Effector CD8-positive, alpha-beta T cell (primary cell): ENCODE results near the gene CAMSAP1.
"Not testable (repeated sequence)": the region's sequence is repeated elsewhere in the genome, so short reads cannot be mapped to it uniquely, and the experiment has no call there.

ENCODE experiments used
- DNase-seq: peaks from one replicate; lab custom pipeline; 2025; lab: John Stamatoyannopoulos, UW

CAMSAP1 gene

GRCh38 chr9:135901031-135901758, 6.2 kb downstream of the CAMSAP1 start:
- DNase-seq: no peak

GRCh38 chr9:135898634-135899407, 8.5 kb downstream of the CAMSAP1 start:
- no peak for DNase-seq

GRCh38 chr9:135896626-135897025, 10.7 kb downstream of the CAMSAP1 start:
- DNase-seq: no peak

- DNase-seq: no peak
Observed at GRCh38 chr9:135896205-135896604, 11.1 kb downstream of the CAMSAP1 start.

- no peak for DNase-seq
Observed at GRCh38 chr9:135895202-135895848, 12.0 kb downstream of the CAMSAP1 start.

DNA sequence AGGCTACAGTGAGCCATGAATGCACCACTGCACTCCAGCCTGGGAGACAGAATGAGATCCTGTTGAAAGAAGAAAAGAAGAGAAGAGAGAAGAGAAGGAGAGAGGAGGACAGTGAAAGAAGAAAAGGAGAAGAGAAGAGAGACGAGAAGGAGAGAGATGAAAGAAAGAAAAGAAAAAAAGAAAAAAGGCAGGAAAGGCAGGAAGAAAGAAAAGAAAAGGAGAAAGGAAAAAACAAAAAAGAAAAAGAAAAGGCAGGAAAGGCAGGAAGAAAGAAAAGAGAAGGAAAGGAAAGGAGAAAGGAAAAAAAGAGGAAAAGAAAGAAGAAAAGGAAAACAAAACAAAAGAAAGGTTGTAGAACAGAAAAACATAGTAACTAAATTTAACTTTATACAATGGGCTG, 14.2 kb downstream of the CAMSAP1 start:
- no peak for DNase-seq

- DNase-seq: not testable (repeated sequence)
Observed at GRCh38 chr9:135892327-135892726, 15.0 kb downstream of the CAMSAP1 start.

GRCh38 chr9:135891027-135891631, 16.2 kb downstream of the CAMSAP1 start:
- no peak for DNase-seq

- DNase-seq: no peak
Observed at GRCh38 chr9:135890190-135891026, 16.9 kb downstream of the CAMSAP1 start.

DNA sequence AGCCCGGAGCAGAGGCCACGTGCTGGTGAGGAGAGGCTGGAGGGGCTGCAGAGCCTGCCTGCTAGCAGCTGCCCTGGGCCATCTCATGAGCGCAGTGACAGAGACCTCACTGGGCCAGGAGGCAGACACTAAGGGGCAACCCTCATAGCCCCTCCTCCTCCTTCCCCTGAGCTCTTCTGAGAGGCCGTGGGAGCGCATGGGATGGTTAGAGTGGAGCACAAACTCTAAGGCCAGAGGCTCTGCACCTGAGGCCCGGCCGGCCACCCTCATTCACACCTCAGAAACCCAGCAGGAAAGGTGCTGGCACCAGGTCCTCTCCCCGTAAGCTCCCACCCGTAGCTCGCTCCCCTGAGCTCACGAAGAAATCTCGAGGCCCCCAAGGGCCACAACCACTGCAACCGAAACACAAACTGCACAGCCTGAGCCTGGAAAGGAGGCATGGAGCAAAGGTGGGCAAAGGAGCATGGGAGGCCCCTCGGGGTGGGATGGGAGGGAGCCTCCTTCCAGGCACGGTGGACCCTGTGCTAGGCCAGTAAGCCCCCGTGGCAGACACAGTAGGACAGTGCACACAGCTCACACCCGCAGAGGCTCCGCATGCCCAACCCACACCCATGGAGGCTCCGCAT, 17.7 kb downstream of the CAMSAP1 start:
- DNase-seq: no peak

DNA sequence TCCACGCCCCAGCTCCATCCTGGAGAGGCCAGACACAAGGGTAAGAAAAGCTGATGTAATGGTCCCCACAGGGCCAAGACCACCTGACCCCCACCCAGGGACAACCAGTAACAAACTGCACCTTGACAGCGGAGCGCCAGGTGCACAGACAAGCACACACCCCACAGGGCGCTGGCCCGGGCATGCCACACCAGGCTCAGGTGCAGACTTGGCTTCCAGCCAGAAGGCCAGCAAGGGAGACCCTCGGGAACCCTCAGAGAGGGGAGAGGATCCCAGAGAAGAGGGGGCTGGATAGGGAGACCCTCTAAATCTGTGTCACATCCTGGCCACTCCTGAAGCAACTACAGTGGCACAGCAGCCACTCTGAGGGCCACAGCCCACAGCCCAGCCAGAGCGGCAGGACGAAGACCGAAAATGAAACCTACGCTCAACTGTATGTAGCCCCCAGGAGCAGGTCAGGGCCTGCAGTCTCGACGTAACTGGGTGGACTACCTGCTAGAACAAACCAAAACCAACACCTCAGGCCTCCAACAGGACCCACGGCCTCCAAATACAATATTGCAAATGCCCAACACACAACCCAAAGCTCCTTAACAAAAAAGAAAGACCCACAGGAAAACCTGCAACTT, 18.5 kb downstream of the CAMSAP1 start:
- no peak for DNase-seq

- no peak for DNase-seq
Observed at GRCh38 chr9:135888126-135888765, 19.1 kb downstream of the CAMSAP1 start.

DNA sequence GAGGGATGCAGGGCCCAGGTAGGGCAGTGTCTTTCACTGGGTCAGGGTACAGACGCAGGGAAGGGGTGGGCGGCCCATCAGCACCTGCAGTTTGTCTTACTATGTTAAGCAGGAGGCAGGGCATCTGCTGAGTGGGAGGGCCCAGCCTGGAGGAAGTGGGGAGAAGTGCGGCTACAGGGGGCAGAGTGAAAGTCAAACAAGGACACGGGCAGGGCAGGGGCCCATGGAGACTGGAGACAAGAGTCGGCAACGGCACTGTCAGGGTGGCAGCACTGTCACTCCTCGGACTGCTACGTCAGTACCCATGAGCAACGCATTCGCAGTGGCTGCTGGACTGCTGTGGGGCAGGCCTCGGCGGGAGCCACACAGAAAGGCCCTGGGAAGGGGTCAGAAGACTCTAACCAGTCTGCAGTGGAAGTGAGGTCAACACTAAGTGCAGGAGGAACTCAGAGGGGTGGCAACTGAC, 19.7 kb downstream of the CAMSAP1 start:
- peak; percentile 35 for DNase-seq

- no peak for DNase-seq
Observed at GRCh38 chr9:135887021-135887507, 20.3 kb downstream of the CAMSAP1 start.

- DNase-seq: no peak
Observed at GRCh38 chr9:135886147-135886981, 21.0 kb downstream of the CAMSAP1 start.

DNA sequence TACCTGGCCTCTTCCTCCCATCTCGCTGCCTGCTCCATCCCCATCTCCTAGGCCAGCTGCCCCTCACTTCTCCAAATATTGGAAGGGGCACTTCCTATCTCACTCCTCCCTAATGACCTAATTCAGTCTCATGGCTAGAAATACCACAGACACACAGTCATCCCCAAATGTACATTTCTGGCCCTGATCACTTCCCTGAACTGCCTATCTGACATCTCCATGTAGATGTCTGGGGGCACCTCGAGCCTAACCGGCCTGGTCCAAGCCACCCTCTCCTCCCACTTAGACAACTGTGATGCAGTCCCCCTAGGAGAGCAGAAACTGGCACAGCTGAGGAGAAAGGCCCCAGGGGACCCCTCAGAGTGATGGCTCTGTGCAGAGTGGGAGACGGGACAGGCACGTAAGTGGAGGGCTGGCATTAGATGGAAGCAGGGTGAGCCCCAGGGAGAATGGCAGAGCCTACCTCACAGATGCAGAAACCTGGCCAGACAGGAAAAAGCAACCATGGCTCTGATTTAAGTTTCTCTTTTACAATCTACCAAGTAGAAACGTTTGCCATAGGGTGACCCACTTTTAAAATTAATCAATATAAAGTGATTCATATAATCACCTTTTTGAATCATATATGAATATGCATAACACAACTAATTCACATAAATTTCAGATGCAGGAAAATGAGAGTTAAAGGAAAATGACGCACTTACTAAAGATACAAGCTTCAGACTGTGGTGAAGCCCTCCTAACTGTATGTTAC, 22.1 kb downstream of the CAMSAP1 start:
- DNase-seq: no peak

DNA sequence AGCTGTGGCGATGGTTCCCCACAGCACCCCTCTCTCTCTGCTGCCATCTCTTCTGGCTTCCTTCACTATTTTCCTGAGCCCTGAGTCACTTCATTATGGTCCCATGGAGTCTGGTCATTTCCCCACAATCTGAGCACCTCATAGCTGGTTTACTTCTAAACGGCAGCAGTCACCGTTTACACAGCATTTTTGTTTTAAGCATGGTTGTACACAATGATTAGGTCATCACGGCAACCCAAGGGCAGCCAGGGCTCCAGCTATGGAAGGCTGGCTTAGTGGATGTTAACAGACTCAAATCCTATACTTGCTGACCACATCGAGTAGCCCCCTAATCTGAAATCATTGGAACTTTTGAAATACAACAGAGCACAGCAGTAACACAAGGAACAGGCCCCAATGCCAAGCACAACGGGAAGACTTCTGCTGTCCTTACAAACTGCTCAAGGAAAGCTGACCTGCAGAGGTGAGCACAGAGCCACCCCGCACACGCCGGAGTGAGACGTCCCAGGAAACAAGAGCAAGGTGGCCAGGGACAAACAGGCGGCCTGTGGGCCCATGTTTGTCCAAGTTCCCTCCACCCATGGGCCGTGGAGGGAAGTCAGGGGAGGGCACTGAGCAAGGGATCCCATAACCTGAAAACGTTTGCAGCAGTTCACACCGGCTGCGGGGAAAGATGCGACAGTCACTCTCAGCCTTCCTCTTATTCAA, 22.9 kb downstream of the CAMSAP1 start:
- no peak for DNase-seq
